ENCODE data around the gene FMO2.
A peak's percentile ranks its signal among the peaks of the same experiment; 100 is the strongest.

The FMO2 gene

GRCh38 chr1:171185091-171185490, at the start of gene FMO2:
Gene FMO2, plus strand, starts transcription at chr1:171185300. Its CDS starts 414 bp downstream, at chr1:171185714.
- peak; percentile 70 for DNase-seq (ENCODE audit: low spot score)

- DNase-seq (ENCODE audit: low spot score), result no peak
These were observed 47.5 kb upstream of the FMO2 start for GRCh38 chr1:171137580-171137979.

- DNase-seq (ENCODE audit: low spot score), result no peak
These were observed 46.1 kb upstream of the FMO2 start for GRCh38 chr1:171138980-171139379.

GRCh38 chr1:171139890-171140289, 45.2 kb upstream of the FMO2 start:
- no peak for DNase-seq (ENCODE audit: low spot score)

- DNase-seq (ENCODE audit: low spot score), result no peak
These were observed 44.7 kb upstream of the FMO2 start for GRCh38 chr1:171140401-171140800.

- no peak for DNase-seq (ENCODE audit: low spot score)
These were observed 44.0 kb upstream of the FMO2 start for GRCh38 chr1:171140956-171141687.

GRCh38 chr1:171141688-171142415, 43.2 kb upstream of the FMO2 start:
- peak; percentile 76 for DNase-seq (ENCODE audit: low spot score)

GRCh38 chr1:171142416-171143385, 42.4 kb upstream of the FMO2 start:
- DNase-seq (ENCODE audit: low spot score), result peak; percentile 77

GRCh38 chr1:171150156-171150555, 34.9 kb upstream of the FMO2 start:
- no peak for DNase-seq (ENCODE audit: low spot score)

- DNase-seq (ENCODE audit: low spot score), result no peak
These were observed 32.6 kb upstream of the FMO2 start for GRCh38 chr1:171152549-171152948.

GRCh38 chr1:171155484-171155883, 29.6 kb upstream of the FMO2 start:
- no peak for DNase-seq (ENCODE audit: low spot score)

GRCh38 chr1:171158096-171158495, 27.0 kb upstream of the FMO2 start:
- no peak for DNase-seq (ENCODE audit: low spot score)

GRCh38 chr1:171158551-171158950, 26.5 kb upstream of the FMO2 start:
- no peak for DNase-seq (ENCODE audit: low spot score)

- DNase-seq (ENCODE audit: low spot score), result no peak
These were observed 26.0 kb upstream of the FMO2 start for GRCh38 chr1:171159148-171159547.

- no peak for DNase-seq (ENCODE audit: low spot score)
These were observed 24.9 kb upstream of the FMO2 start for GRCh38 chr1:171160211-171160610.

GRCh38 chr1:171160639-171161354, 24.3 kb upstream of the FMO2 start:
- no peak for DNase-seq (ENCODE audit: low spot score)

GRCh38 chr1:171161431-171161830, 23.7 kb upstream of the FMO2 start:
- no peak for DNase-seq (ENCODE audit: low spot score)

GRCh38 chr1:171166361-171166760, 18.7 kb upstream of the FMO2 start:
- no peak for DNase-seq (ENCODE audit: low spot score)

- DNase-seq (ENCODE audit: low spot score), result no peak
These were observed 17.3 kb upstream of the FMO2 start for GRCh38 chr1:171167785-171168184.

- no peak for DNase-seq (ENCODE audit: low spot score)
These were observed 12.6 kb upstream of the FMO2 start for GRCh38 chr1:171172471-171172870.

GRCh38 chr1:171173069-171173468, 12.0 kb upstream of the FMO2 start:
- DNase-seq (ENCODE audit: low spot score), result no peak
